HepG2 (cell line): Measurements from ENCODE around the gene ARL6IP4. TPM values are rescaled to one million over a fixed set of nuclear protein-coding genes. Genes with fewer than 3 reads are reported as not detected.

ENCODE experiments used
- ARHGAP35 ChIP-seq: sonication (generic); formaldehyde crosslinking; IDR thresholded peaks from 2 replicates; pipeline ENCODE4 v1.9.0; 2022; ENCODE audit warnings: mild to moderate bottlenecking, inconsistent platforms, moderate library complexity, missing genetic modification reagents, borderline replicate concordance
- DNMT3B ChIP-seq: conservative IDR thresholded peaks from 2 replicates; pipeline ENCODE4 v1.6.1; 2016; ENCODE audit warnings: missing biosample characterization, control low read depth
- GABPB1 ChIP-seq: IDR thresholded peaks from 2 replicates; pipeline ENCODE4 v1.6.1; 2016; ENCODE audit warnings: mild to moderate bottlenecking, missing genetic modification reagents, moderate library complexity, missing compliant biosample characterization
- HDAC1 ChIP-seq: sonication (generic); formaldehyde crosslinking; IDR thresholded peaks from 2 replicates; pipeline ENCODE4 v1.5.1; 2020; ENCODE audit warnings: mild to moderate bottlenecking, missing genetic modification reagents
- NKX3-1 ChIP-seq: sonication (generic); formaldehyde crosslinking; IDR thresholded peaks from 2 replicates; pipeline ENCODE4 v1.5.0; 2020; ENCODE audit warnings: missing genetic modification reagents
- RBM39 ChIP-seq: fragments of 200-400 bp; formaldehyde crosslinking; IDR thresholded peaks from one replicate; pipeline ENCODE4 v1.6.1; 2018; ENCODE audit warnings: antibody characterized with exemption, mild to moderate bottlenecking, low read depth, low read length; ENCODE audit not compliant: poor library complexity, severe bottlenecking
- ZNF121 ChIP-seq: sonication (generic); formaldehyde crosslinking; IDR thresholded peaks from 2 replicates; pipeline ENCODE4 v1.5.0; 2020; ENCODE audit warnings: mild to moderate bottlenecking, missing genetic modification reagents
- ZNF124 ChIP-seq: sonication (generic); formaldehyde crosslinking; IDR thresholded peaks from 2 replicates; pipeline ENCODE4 v1.4.0; 2020; ENCODE audit warnings: missing genetic modification reagents
- ZNF230 ChIP-seq: sonication (generic); formaldehyde crosslinking; IDR thresholded peaks from 2 replicates; pipeline ENCODE4 v1.4.0; 2020; ENCODE audit warnings: mild to moderate bottlenecking, missing genetic modification reagents
- ZNF501 ChIP-seq: sonication (generic); formaldehyde crosslinking; IDR thresholded peaks from 2 replicates; pipeline ENCODE4 v1.5.1; 2020; ENCODE audit warnings: mild to moderate bottlenecking, moderate library complexity, missing genetic modification reagents
- polyA plus RNA-seq, 8 experiments: library from polyadenylated mRNA; depleted of rRNA in 3 of 8; stranded (reverse) in 7 of 8; unstranded in 1 of 8; fragments of >200 nt; fragmentation: Illumina TruSeq in 4 of 8; extraction: Trizol in 4 of 8; gene quantifications; 2 replicates each; pipeline versions ENCODE4 v1.2.1 to v1.2.3, GENCODE V29; 2011 to 2016; ENCODE audit warnings: low read depth in 4 of 8, missing spikeins in 1 of 8, mixed read lengths in 1 of 8; ENCODE audit not compliant: insufficient read depth in 1 of 8
- total RNA-seq, 5 experiments: library from RNA; depleted of rRNA; stranded (reverse); fragments of >200 nt; fragmentation: Illumina TruSeq; extraction: Trizol; gene quantifications; 2 replicates each; pipeline ENCODE4 v1.2.3, GENCODE V29; 2016; ENCODE audit warnings: low read depth in 1 of 5
- TF ChIP-seq, protein P1 (sequence below): sonication (generic); formaldehyde crosslinking; IDR thresholded peaks from 2 replicates; pipeline ENCODE4 v1.5.1; 2020; ENCODE audit warnings: missing genetic modification reagents, mild to moderate bottlenecking, borderline replicate concordance
- TF ChIP-seq, protein P2 (sequence below), 2 experiments: sonication (generic) in 1 of 2; formaldehyde crosslinking in 1 of 2; IDR thresholded peaks; 2 replicates each; pipeline versions ENCODE4 v1.4.0 to v1.6.1; 2018 to 2020; ENCODE audit warnings: missing genetic modification reagents in 2 of 2, borderline replicate concordance in 1 of 2, low read depth in 1 of 2, mild to moderate bottlenecking in 1 of 2, missing biosample characterization in 1 of 2
- TF ChIP-seq, protein P3 (sequence below): sonication (generic); formaldehyde crosslinking; IDR thresholded peaks from 2 replicates; pipeline ENCODE4 v1.5.1; 2020; ENCODE audit warnings: missing genetic modification reagents, mild to moderate bottlenecking, borderline replicate concordance
- TF ChIP-seq, protein P4 (sequence below): IDR thresholded peaks from 2 replicates; pipeline ENCODE4 v1.6.1; 2016; ENCODE audit warnings: low read depth, borderline replicate concordance
- TF ChIP-seq, protein P5 (sequence below): IDR thresholded peaks from 2 replicates; pipeline ENCODE4 v1.6.1; 2016
- TF ChIP-seq, protein P6 (sequence below): sonication (generic); formaldehyde crosslinking; IDR thresholded peaks from 2 replicates; pipeline ENCODE4 v1.4.0; 2020; ENCODE audit warnings: missing genetic modification reagents

ARL6IP4 gene
- total and polyA plus RNA-seq, 2 of the 13 experiments (the other 11 are each of a cell fraction or from before 2014, with no cell fraction given): 155 to 220 TPM

DNA sequence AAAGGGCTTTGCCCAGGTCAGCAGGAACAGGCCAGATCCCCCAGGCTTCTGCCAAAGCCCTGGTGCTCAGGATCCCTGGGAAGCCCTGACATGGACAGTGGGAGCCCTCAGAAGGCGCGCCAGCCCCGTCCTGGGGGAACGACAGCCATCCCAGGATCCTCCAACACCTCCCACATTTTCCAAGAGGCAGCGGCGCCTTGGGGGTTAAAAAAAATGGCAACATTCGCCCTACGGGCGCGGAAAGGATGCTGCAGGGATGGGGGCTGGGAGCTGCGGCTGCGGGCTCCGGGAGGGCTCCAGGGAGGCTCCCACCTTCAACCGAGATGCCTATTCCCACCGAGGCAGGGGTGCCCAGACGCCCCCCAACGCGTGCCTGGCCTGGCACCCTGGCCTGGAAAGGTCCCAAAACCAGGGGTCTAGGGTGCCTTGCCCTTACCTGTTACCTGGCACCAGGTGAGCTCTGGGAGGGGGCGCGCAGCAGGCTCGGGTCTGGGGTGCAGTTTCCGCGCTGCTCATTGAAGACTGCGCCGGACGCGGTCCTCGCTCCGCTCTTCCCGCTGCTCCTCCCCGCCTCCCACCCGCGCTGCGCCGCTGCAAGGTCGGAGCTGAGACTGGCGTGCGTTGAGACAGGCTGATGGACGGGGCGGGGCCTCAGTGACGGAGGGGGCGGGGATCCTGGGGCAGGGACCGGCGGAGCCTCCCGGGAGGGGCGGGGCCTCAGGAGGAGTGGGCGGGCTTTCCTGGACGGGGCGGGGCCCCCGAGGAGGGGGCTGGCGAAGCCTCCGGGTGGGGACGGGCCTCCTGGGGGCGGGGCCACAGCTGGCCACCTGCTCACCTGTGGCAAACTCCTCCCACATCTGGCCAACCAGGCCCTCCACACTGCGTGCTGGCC lies 14.4 kb upstream of the ARL6IP4 start, which contains the start of gene ABCB9 (continued):
- no peak for TF ChIP-seq ZNF230
- TF ChIP-seq, protein P1, sequence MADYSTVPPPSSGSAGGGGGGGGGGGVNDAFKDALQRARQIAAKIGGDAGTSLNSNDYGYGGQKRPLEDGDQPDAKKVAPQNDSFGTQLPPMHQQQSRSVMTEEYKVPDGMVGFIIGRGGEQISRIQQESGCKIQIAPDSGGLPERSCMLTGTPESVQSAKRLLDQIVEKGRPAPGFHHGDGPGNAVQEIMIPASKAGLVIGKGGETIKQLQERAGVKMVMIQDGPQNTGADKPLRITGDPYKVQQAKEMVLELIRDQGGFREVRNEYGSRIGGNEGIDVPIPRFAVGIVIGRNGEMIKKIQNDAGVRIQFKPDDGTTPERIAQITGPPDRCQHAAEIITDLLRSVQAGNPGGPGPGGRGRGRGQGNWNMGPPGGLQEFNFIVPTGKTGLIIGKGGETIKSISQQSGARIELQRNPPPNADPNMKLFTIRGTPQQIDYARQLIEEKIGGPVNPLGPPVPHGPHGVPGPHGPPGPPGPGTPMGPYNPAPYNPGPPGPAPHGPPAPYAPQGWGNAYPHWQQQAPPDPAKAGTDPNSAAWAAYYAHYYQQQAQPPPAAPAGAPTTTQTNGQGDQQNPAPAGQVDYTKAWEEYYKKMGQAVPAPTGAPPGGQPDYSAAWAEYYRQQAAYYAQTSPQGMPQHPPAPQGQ: no peak
- TF ChIP-seq ZNF121 (CRISPR knock-in tag): no peak
- TF ChIP-seq ZNF501 (CRISPR knock-in tag): peak; percentile 43; the same call in 1 of the 2 replicates
- peak; percentile 55; the same call in 1 of the 2 replicates for TF ChIP-seq HDAC1 (CRISPR knock-in tag)
- no peak for TF ChIP-seq RBM39
- TF ChIP-seq, protein P2, sequence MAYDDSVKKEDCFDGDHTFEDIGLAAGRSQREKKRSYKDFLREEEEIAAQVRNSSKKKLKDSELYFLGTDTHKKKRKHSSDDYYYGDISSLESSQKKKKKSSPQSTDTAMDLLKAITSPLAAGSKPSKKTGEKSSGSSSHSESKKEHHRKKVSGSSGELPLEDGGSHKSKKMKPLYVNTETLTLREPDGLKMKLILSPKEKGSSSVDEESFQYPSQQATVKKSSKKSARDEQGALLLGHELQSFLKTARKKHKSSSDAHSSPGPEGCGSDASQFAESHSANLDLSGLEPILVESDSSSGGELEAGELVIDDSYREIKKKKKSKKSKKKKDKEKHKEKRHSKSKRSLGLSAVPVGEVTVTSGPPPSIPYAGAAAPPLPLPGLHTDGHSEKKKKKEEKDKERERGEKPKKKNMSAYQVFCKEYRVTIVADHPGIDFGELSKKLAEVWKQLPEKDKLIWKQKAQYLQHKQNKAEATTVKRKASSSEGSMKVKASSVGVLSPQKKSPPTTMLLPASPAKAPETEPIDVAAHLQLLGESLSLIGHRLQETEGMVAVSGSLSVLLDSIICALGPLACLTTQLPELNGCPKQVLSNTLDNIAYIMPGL (CRISPR knock-in tag; IDR thresholded peaks at IDR 0.05; ENCODE audit: borderline replicate concordance in 1 of 2, low read depth in 1 of 2): no peak
- TF ChIP-seq, protein P3, sequence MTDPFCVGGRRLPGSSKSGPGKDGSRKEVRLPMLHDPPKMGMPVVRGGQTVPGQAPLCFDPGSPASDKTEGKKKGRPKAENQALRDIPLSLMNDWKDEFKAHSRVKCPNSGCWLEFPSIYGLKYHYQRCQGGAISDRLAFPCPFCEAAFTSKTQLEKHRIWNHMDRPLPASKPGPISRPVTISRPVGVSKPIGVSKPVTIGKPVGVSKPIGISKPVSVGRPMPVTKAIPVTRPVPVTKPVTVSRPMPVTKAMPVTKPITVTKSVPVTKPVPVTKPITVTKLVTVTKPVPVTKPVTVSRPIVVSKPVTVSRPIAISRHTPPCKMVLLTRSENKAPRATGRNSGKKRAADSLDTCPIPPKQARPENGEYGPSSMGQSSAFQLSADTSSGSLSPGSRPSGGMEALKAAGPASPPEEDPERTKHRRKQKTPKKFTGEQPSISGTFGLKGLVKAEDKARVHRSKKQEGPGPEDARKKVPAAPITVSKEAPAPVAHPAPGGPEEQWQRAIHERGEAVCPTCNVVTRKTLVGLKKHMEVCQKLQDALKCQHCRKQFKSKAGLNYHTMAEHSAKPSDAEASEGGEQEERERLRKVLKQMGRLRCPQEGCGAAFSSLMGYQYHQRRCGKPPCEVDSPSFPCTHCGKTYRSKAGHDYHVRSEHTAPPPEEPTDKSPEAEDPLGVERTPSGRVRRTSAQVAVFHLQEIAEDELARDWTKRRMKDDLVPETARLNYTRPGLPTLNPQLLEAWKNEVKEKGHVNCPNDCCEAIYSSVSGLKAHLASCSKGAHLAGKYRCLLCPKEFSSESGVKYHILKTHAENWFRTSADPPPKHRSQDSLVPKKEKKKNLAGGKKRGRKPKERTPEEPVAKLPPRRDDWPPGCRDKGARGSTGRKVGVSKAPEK (CRISPR knock-in tag): no peak
- no peak for TF ChIP-seq NKX3-1 (CRISPR knock-in tag)
- TF ChIP-seq ZNF124 (CRISPR knock-in tag): no peak
- no peak for TF ChIP-seq DNMT3B
- TF ChIP-seq, protein P4, sequence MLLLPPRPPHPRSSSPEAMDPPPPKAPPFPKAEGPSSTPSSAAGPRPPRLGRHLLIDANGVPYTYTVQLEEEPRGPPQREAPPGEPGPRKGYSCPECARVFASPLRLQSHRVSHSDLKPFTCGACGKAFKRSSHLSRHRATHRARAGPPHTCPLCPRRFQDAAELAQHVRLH (CRISPR knock-in tag): no peak; the same call in 1 of the 2 replicates
- 0 out of 2 replicates have a peak, but pooled peaks have one; percentile 40 for TF ChIP-seq ARHGAP35
- TF ChIP-seq, protein P5, sequence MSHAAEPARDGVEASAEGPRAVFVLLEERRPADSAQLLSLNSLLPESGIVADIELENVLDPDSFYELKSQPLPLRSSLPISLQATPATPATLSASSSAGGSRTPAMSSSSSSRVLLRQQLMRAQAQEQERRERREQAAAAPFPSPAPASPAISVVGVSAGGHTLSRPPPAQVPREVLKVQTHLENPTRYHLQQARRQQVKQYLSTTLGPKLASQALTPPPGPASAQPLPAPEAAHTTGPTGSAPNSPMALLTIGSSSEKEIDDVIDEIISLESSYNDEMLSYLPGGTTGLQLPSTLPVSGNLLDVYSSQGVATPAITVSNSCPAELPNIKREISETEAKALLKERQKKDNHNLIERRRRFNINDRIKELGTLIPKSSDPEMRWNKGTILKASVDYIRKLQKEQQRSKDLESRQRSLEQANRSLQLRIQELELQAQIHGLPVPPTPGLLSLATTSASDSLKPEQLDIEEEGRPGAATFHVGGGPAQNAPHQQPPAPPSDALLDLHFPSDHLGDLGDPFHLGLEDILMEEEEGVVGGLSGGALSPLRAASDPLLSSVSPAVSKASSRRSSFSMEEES (CRISPR knock-in tag): no peak
- TF ChIP-seq, protein P6, sequence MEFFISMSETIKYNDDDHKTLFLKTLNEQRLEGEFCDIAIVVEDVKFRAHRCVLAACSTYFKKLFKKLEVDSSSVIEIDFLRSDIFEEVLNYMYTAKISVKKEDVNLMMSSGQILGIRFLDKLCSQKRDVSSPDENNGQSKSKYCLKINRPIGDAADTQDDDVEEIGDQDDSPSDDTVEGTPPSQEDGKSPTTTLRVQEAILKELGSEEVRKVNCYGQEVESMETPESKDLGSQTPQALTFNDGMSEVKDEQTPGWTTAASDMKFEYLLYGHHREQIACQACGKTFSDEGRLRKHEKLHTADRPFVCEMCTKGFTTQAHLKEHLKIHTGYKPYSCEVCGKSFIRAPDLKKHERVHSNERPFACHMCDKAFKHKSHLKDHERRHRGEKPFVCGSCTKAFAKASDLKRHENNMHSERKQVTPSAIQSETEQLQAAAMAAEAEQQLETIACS (CRISPR knock-in tag): no peak
- peak; percentile 29; the same call in 1 of the 2 replicates for TF ChIP-seq GABPB1
